CD4-positive, alpha-beta T cell treated with Interleukin-2 at 100 ng/mL for 4 hours (primary cell): ENCODE data around the gene TPRG1L.
A peak's percentile ranks its signal among the peaks of the same experiment; 100 is the strongest.
"Not testable (repeated sequence)": the region's sequence is repeated elsewhere in the genome, so short reads cannot be mapped to it uniquely, and the experiment has no call there.

Experiments
- DNase-seq: peaks from one replicate; pipeline ENCODE4 v3.0.0-alpha.2; 2020; ENCODE audit warnings: low spot score

Gene TPRG1L

GRCh38 chr1:3609769-3610526, 14.9 kb upstream of the TPRG1L start:
- DNase-seq: no peak

- DNase-seq: no peak
Measured at GRCh38 chr1:3610527-3611169, 14.2 kb upstream of the TPRG1L start.

- peak; percentile 56 for DNase-seq
Measured at GRCh38 chr1:3611170-3612019, 13.4 kb upstream of the TPRG1L start, which contains the start of gene MEGF6. Gene MEGF6 (minus strand): TSS chr1:3611508. CDS start chr1:3611268, 240 bp downstream.

- DNase-seq: no peak
Measured at GRCh38 chr1:3612123-3612522, 12.7 kb upstream of the TPRG1L start.

GRCh38 chr1:3614755-3615742, 9.8 kb upstream of the TPRG1L start:
- DNase-seq: no peak

GRCh38 chr1:3616861-3617260, 8.0 kb upstream of the TPRG1L start:
- no peak for DNase-seq

- DNase-seq: no peak
Measured at GRCh38 chr1:3617806-3618345, 6.9 kb upstream of the TPRG1L start.

- no peak for DNase-seq
Measured at GRCh38 chr1:3618531-3618880, 6.3 kb upstream of the TPRG1L start.

GRCh38 chr1:3618881-3619671, 5.7 kb upstream of the TPRG1L start:
- peak; percentile 84 for DNase-seq

GRCh38 chr1:3620708-3621107, 4.1 kb upstream of the TPRG1L start:
- no peak for DNase-seq

GRCh38 chr1:3621151-3621671, 3.6 kb upstream of the TPRG1L start:
- DNase-seq: not testable (repeated sequence)

- not testable (repeated sequence) for DNase-seq
Measured at GRCh38 chr1:3622102-3622501, 2.7 kb upstream of the TPRG1L start.

GRCh38 chr1:3623441-3624199, 1.2 kb upstream of the TPRG1L start:
- no peak for DNase-seq

- DNase-seq: no peak
Measured at GRCh38 chr1:3625151-3625907, 514 bp downstream of the TPRG1L start.

GRCh38 chr1:3626025-3626424, 1.2 kb downstream of the TPRG1L start:
- no peak for DNase-seq

- DNase-seq: no peak
Measured at GRCh38 chr1:3627515-3628253, 2.9 kb downstream of the TPRG1L start.

GRCh38 chr1:3628445-3628844, 3.6 kb downstream of the TPRG1L start:
- DNase-seq: no peak
